Measurements from ENCODE around the gene BCL6. TPM values are rescaled to one million over a fixed set of nuclear protein-coding genes. Genes with fewer than 3 reads are reported as not detected.

BCL6 gene
- total RNA-seq, 1 experiment from 2014 or later = 21.5 TPM

DNA sequence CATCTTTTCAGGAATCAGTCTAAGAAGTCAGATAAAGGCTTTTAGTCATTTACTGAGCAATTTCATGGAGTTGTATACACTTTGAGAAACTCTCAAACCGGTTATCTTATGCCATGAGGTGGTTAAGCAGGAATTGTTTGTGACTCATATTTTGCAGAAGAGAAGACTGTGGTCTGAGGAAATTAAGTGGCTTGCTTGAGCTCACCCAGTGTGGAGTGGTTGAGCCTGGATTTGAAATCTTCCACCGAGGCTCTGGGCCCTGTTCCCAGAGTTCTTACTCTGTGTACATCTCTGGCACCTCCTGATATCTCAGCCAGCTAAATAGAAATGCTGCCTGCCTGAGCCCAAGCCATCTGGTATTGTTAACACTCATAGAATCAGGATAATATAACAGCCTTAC lies 37.8 kb upstream of the BCL6 start:
- ATAC-seq (0 out of 2 replicates have a peak, but pooled peaks have one; percentile 26), DNase-seq (ENCODE audit: low read depth, low spot score) (no peak)
- Histone ChIP-seq H3K4me1 (ENCODE audit: control insufficient read depth, insufficient read depth, low read length) (no peaks in the 10 kb centered on the region), H3K36me3 (ENCODE audit: control insufficient read depth, insufficient read depth, low read length) (no peaks in the 10 kb centered on the region), H3K27me3 (ENCODE audit: control insufficient read depth, insufficient read depth, low read length) (peaks cover 5% of the 10 kb centered on the region; the same call in 1 of the 2 replicates), H3K27ac (ENCODE audit: low read length) (no peak overlapping the region), H3K4me3 (ENCODE audit: low read depth in 2 of 2, low read length in 2 of 2) (no peak overlapping the region), H3K9me3 (ENCODE audit: control insufficient read depth, insufficient read depth, low read depth, low read length) (no peaks in the 10 kb centered on the region)
- CTCF ChIA-PET = no interaction called here
- in situ Hi-C loops (cut with HindIII; ENCODE audit: low pct_unique_long_range_greater_than_20kb, low sequenced_read_pairs) = no loop called here
- no TSS peak for BruUV-seq (replicated peaks)
- POLR2A ChIA-PET = no interaction called here
- intact Hi-C loops (cut with micrococcal nuclease; ENCODE audit: unreplicated experiment) = no loop called here
- TF ChIP-seq, protein P1, sequence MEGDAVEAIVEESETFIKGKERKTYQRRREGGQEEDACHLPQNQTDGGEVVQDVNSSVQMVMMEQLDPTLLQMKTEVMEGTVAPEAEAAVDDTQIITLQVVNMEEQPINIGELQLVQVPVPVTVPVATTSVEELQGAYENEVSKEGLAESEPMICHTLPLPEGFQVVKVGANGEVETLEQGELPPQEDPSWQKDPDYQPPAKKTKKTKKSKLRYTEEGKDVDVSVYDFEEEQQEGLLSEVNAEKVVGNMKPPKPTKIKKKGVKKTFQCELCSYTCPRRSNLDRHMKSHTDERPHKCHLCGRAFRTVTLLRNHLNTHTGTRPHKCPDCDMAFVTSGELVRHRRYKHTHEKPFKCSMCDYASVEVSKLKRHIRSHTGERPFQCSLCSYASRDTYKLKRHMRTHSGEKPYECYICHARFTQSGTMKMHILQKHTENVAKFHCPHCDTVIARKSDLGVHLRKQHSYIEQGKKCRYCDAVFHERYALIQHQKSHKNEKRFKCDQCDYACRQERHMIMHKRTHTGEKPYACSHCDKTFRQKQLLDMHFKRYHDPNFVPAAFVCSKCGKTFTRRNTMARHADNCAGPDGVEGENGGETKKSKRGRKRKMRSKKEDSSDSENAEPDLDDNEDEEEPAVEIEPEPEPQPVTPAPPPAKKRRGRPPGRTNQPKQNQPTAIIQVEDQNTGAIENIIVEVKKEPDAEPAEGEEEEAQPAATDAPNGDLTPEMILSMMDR (IDR thresholded peaks at IDR 0.05) = no peak
- TF ChIP-seq SIN3A (IDR thresholded peaks at IDR 0.05; ENCODE audit: borderline replicate concordance, insufficient read depth, low read depth, low read length) (no peak), TCF7L2 (IDR thresholded peaks at IDR 0.05; ENCODE audit: low read depth, low read length) (no peak), POLR2AphosphoS5 (IDR thresholded peaks at IDR 0.05; ENCODE audit: low read depth, low read length) (no peak)
- TF ChIP-seq, protein P2, sequence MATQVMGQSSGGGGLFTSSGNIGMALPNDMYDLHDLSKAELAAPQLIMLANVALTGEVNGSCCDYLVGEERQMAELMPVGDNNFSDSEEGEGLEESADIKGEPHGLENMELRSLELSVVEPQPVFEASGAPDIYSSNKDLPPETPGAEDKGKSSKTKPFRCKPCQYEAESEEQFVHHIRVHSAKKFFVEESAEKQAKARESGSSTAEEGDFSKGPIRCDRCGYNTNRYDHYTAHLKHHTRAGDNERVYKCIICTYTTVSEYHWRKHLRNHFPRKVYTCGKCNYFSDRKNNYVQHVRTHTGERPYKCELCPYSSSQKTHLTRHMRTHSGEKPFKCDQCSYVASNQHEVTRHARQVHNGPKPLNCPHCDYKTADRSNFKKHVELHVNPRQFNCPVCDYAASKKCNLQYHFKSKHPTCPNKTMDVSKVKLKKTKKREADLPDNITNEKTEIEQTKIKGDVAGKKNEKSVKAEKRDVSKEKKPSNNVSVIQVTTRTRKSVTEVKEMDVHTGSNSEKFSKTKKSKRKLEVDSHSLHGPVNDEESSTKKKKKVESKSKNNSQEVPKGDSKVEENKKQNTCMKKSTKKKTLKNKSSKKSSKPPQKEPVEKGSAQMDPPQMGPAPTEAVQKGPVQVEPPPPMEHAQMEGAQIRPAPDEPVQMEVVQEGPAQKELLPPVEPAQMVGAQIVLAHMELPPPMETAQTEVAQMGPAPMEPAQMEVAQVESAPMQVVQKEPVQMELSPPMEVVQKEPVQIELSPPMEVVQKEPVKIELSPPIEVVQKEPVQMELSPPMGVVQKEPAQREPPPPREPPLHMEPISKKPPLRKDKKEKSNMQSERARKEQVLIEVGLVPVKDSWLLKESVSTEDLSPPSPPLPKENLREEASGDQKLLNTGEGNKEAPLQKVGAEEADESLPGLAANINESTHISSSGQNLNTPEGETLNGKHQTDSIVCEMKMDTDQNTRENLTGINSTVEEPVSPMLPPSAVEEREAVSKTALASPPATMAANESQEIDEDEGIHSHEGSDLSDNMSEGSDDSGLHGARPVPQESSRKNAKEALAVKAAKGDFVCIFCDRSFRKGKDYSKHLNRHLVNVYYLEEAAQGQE (IDR thresholded peaks at IDR 0.05; ENCODE audit: insufficient read depth in 1 of 2, low read depth in 2 of 2, low read length in 1 of 2) = no peak

DNA sequence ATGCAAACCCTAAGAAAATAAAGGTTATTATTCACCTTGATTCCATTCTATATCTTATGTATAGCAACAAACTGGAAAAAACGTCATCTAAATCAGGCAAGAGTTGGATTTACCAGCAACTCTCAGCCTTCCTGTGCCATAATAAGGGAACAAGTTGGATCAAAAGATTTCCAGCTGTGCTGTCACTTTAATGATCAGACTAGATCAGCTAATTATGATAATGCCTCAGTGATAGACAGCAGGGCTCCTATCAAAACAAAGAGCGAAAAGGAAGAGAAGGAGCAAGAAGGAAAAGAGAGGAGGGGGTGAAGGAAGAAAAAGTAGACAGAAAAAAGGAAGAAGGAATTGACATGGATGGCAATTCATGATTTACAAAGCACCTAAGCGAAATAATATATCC lies 36.7 kb upstream of the BCL6 start:
- no peaks in the 10 kb centered on the region for H3K4me1 ChIP-seq (ENCODE audit: control insufficient read depth, insufficient read depth, low read length)
- in situ Hi-C loops (cut with HindIII; ENCODE audit: low pct_unique_long_range_greater_than_20kb, low sequenced_read_pairs) (no loop called here), intact Hi-C loops (cut with micrococcal nuclease; ENCODE audit: unreplicated experiment) (no loop called here)
- ChIA-PET POLR2A (no interaction called here), CTCF (no interaction called here)
- ATAC-seq (no peak), DNase-seq (ENCODE audit: low read depth, low spot score) (no peak)
- no peak overlapping the region for H3K4me3 ChIP-seq (ENCODE audit: low read depth in 2 of 2, low read length in 2 of 2)
- no peaks in the 10 kb centered on the region for H3K9me3 ChIP-seq (ENCODE audit: control insufficient read depth, insufficient read depth, low read depth, low read length)
- TF ChIP-seq, protein P1 (IDR thresholded peaks at IDR 0.05) = no peak
- TF ChIP-seq TCF7L2 (IDR thresholded peaks at IDR 0.05; ENCODE audit: low read depth, low read length) = no peak
- TF ChIP-seq, protein P2 (IDR thresholded peaks at IDR 0.05; ENCODE audit: insufficient read depth in 1 of 2, low read depth in 2 of 2, low read length in 1 of 2) = no peak
- no peak for TF ChIP-seq SIN3A (IDR thresholded peaks at IDR 0.05; ENCODE audit: borderline replicate concordance, insufficient read depth, low read depth, low read length)
- no peak for TF ChIP-seq POLR2AphosphoS5 (IDR thresholded peaks at IDR 0.05; ENCODE audit: low read depth, low read length)
- BruUV-seq (replicated peaks) = no TSS peak
- H3K27ac ChIP-seq (ENCODE audit: low read length) = no peak overlapping the region
- H3K27me3 ChIP-seq (ENCODE audit: control insufficient read depth, insufficient read depth, low read length) = peaks cover 2% of the 10 kb centered on the region; the same call in 1 of the 2 replicates
- no peaks in the 10 kb centered on the region for H3K36me3 ChIP-seq (ENCODE audit: control insufficient read depth, insufficient read depth, low read length)
